ENCODE results near the gene SLC1A5.
A peak's percentile ranks its signal among the peaks of the same experiment; 100 is the strongest.
"Not testable (repeated sequence)": the region's sequence is repeated elsewhere in the genome, so short reads cannot be mapped to it uniquely, and the experiment has no call there.

SLC1A5 gene

GRCh38 chr19:46788262-46788967, at the start of gene SLC1A5:
Gene SLC1A5, minus strand, starts transcription at chr19:46788594. Its CDS starts 629 bp downstream, at chr19:46787965.
- peak; percentile 98 for TF ChIP-seq POLR2A (IDR thresholded peaks at IDR 0.05; ENCODE audit: low read depth, low read length)
- FAIRE-seq (no peak), DNase-seq (ENCODE audit: insufficient read length, low spot score) (peak; percentile 88)

- TF ChIP-seq POLR2A (IDR thresholded peaks at IDR 0.05; ENCODE audit: low read depth, low read length) = no peak
- no peak for DNase-seq (ENCODE audit: insufficient read length, low spot score)
- no peak for FAIRE-seq
These were observed 49.8 kb upstream of the SLC1A5 start for GRCh38 chr19:46838160-46838559.

- DNase-seq (ENCODE audit: insufficient read length, low spot score) = no peak
- TF ChIP-seq POLR2A (IDR thresholded peaks at IDR 0.05; ENCODE audit: low read depth, low read length) = no peak
- no peak for FAIRE-seq
These were observed 46.6 kb upstream of the SLC1A5 start for GRCh38 chr19:46834984-46835383.

DNA sequence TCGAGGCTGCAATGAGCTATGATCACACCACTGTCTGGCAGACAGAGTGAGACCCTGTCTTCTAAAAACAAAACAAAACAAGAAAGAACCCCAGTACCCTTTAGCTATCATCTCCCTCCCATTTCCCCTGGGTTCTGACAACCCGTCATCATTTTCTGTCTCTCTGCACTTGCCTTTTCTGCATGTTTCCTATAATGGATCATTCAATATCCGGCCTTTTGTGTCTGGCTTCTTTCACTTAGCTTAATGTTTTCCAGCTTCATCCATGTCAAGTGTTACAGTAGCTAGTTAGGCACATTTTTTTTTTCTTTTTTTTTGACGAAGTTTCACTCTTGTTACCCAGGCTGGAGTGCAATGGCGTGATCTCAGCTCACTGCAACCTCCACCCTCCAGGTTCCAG, 45.7 kb upstream of the SLC1A5 start:
- DNase-seq (ENCODE audit: insufficient read length, low spot score) = no peak
- no peak for TF ChIP-seq POLR2A (IDR thresholded peaks at IDR 0.05; ENCODE audit: low read depth, low read length)
- FAIRE-seq = no peak

- FAIRE-seq (no peak), DNase-seq (ENCODE audit: insufficient read length, low spot score) (no peak)
- TF ChIP-seq POLR2A (IDR thresholded peaks at IDR 0.05; ENCODE audit: low read depth, low read length) = no peak
These were observed 42.5 kb upstream of the SLC1A5 start for GRCh38 chr19:46830864-46831263.

DNA sequence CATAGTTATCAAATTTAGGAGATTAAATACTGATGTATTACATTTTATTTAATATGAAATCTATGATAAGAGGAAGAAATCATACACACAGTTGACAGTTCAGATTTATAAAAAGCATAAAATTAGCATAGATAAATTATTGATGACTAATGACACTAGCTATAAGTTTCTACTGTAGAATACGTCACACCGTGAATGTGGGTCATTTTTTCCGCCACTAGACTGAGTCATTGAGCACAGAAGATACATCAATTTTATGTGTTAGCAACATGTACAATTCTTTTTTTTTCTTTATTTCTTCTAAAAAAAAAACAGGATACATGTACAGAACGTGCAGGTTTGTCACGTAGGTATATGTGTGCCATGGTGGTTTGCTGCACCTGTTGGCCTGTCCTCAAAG, 40.1 kb upstream of the SLC1A5 start:
- no peak for FAIRE-seq
- no peak for TF ChIP-seq POLR2A (IDR thresholded peaks at IDR 0.05; ENCODE audit: low read depth, low read length)

GRCh38 chr19:46825731-46826055, 37.3 kb upstream of the SLC1A5 start:
- TF ChIP-seq POLR2A (IDR thresholded peaks at IDR 0.05; ENCODE audit: low read depth, low read length) = no peak
- FAIRE-seq = no peak
- no peak for DNase-seq (ENCODE audit: insufficient read length, low spot score)

More for the DNA sequence above, 40.1 kb upstream of the SLC1A5 start:
- no peak for DNase-seq (ENCODE audit: insufficient read length, low spot score)

DNA sequence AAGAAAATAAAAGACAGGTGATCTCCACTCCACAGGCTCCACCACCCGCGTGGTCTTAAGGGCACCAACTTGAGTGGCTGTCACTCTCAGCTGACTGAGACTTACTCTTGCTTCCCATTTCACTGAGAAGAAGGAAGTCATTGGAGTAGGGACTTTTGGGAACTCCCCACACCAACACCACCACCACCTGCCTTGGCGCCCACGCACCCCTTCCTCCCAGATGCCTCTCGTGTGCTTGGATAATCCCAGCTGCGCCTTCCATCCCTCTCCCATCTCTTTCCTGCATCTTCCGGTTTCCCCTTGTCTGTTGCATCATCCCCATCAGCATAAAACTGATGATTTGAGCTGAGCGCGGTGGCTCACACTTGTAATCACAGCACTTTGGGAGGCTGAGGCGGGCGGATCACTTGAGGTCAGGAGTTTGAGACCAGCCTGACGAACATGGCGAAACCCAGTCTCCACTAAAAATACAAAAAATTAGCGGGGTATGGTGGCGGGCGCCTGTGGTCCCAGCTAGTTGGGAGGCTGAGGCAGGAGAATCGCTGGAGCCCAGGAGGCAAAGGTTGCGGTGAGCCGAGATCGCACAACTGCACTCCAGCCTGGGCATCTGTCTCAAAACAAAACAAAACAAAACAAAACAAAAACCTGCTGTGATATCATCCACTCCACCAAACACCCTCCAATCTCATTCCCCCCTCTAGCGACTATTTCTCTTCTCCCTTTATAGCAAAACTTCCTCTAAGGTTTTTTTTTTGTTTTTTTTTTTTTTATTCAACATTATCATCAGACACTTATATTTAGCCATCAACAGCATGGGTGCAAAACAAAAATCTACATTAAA, 36.7 kb upstream of the SLC1A5 start:
- TF ChIP-seq POLR2A (IDR thresholded peaks at IDR 0.05; ENCODE audit: low read depth, low read length) = no peak
- FAIRE-seq (no peak), DNase-seq (ENCODE audit: insufficient read length, low spot score) (no peak)

DNA sequence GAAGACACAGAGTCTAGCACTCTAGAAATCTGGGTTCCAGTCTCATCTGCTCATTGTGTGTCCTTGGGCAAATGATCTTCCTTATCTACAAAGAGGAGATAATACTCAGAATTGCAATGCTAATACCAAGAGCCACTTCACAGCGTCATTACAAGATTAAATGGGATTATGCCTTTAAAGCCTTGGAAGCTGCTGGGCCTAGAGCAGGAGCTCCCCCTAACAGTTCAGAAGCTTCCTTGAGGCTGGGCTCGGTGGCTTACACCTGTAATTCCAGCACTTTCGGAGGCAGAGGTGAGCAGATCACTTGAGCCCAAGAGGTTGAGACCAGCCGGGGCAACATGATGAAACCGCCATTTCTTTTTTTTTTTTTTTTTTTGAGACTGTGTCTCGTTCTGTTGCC, 34.7 kb upstream of the SLC1A5 start:
- DNase-seq (ENCODE audit: insufficient read length, low spot score) (no peak), FAIRE-seq (no peak)
- TF ChIP-seq POLR2A (IDR thresholded peaks at IDR 0.05; ENCODE audit: low read depth, low read length) = no peak

DNA sequence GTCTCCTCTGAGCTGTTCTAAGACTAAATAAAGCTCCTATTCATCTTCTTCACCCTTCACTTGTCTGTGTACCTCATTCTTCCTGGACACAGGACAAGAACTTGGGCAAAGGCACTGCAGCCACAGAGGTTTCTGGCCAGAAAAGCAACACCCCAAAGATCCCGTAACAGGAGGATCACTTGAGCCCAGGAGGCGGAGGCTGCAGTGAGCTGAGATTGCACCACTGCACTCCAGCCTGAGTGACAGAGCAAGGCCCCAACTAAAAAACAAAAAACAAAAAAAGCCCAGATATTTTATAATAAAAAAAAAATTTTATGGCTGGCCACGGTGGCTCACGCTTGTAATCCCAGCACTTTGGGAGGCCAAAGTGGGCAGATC, 34.0 kb upstream of the SLC1A5 start:
- not testable (repeated sequence) for DNase-seq (ENCODE audit: insufficient read length, low spot score); FAIRE-seq

DNA sequence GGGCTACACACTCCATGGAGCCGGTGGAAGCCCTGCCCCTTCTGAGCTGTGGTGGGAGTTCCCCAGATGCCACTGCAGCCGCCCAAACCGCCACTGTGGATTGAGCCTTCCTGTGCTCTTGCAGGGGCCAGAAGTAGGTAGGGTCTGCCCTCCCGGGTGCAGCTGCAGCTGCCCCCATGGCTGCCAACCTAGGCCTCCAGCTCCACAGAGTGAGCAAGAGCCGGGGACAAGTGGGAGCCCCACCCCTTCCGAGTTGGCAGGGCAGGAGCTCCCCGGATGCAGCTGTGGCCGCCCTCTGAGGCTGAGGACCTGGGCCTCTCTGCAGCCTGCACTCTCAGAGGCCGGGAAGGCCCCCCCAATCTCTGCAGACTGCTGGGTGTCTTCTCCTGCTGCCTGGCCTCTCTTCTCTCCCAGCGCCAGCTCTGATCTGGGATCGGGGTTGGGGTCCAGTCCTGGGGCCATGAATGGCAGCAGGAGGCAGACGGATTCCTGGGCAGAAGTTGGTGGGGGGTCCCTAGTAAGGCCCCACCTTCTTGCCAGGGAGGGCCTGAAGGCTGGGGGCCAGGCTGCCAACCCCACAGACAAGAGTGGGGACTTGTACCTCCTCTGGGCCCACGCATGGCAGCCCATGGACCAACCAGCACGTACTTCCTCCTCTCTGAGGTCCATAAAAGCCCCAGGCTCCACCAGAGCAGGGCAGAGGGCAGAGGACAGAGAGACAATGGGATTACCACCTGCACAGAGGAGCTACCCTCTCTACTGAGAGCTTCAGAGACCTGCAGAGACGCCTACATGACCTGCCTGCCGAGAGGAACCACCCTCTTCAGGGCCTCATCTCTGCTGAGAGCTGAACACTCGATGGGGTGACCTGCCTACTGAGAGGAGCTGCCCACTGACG, 33.4 kb upstream of the SLC1A5 start:
- FAIRE-seq (no peak), DNase-seq (ENCODE audit: insufficient read length, low spot score) (no peak)

GRCh38 chr19:46818812-46819211, 30.4 kb upstream of the SLC1A5 start:
- DNase-seq (ENCODE audit: insufficient read length, low spot score) = no peak
- no peak for FAIRE-seq
- no peak for TF ChIP-seq POLR2A (IDR thresholded peaks at IDR 0.05; ENCODE audit: low read depth, low read length)

More for the DNA sequence above, 33.4 kb upstream of the SLC1A5 start:
- TF ChIP-seq POLR2A (IDR thresholded peaks at IDR 0.05; ENCODE audit: low read depth, low read length) = no peak

DNA sequence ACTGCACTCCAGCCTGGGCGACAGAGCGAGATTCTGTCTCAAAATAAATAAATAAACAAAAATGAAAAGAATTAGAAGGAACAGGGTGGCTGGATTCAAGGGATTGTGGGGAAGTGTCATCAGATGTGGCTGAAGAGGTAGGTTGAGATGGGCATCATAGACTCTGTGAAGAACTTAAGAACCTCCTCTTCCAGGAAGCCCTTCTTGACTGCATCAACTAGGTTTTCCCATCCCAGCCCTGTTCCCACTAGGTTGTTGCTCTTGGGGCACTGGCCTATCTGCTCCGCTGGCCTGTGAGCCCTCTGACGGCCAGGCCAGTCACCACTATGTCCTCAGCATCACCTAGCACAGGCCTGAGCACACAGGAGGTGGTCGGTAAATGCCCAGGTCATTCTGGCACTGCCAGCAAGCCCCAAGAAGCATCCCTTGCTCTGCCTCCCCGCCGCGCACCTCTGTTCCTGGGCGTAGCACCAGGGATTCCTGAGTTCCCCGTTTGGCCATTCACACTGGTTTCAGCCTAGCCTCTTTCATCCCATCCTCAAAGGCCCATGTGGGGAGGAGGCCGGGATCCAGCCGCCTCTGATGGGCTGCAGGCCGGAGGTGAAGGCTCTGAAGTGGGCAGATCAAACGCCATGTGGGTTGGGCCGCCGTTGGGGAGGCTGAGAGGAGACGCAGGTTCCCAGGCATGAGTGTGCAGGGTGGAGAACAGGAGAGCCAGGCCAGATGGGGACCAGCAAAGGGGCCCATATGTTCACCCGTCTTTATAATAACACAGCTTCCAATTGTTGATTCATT, 27.6 kb upstream of the SLC1A5 start:
- DNase-seq (ENCODE audit: insufficient read length, low spot score) = no peak
- FAIRE-seq = no peak
- no peak for TF ChIP-seq POLR2A (IDR thresholded peaks at IDR 0.05; ENCODE audit: low read depth, low read length)

All from H54 (cell line).